K562 (cell line): ENCODE measurements around the gene CHCHD6. TPM values are rescaled to one million over a fixed set of nuclear protein-coding genes. Genes with fewer than 3 reads are reported as not detected.
A peak's percentile ranks its signal among the peaks of the same experiment; 100 is the strongest.

ENCODE experiments used
- CBX1 ChIP-seq: sonication (generic); IDR thresholded peaks from 2 replicates; pipeline ENCODE4 v1.6.1; 2016; ENCODE audit warnings: antibody characterized with exemption, low read depth, mild to moderate bottlenecking
- DACH1 ChIP-seq: fragments of 450-650 bp; IDR thresholded peaks from 2 replicates; pipeline ENCODE4 v1.6.1; 2018; ENCODE audit not compliant: partially characterized antibody
- VEZF1 ChIP-seq: fragments of 200-800 bp; sonication (Bioruptor generic); IDR thresholded peaks from 2 replicates; pipeline ENCODE4 v1.6.1; 2017; ENCODE audit warnings: missing genetic modification characterization, missing compliant biosample characterization
- ZNF740 ChIP-seq, 3 experiments: fragments of 200-800 bp in 1 of 3; sonication (Bioruptor generic) in 1 of 3; sonication (generic) in 1 of 3; formaldehyde crosslinking in 1 of 3; IDR thresholded peaks; 2 replicates each; pipeline versions ENCODE4 v1.6.1 to v1.8.0; 2016 to 2022; ENCODE audit warnings: mild to moderate bottlenecking in 2 of 3, missing compliant biosample characterization in 2 of 3, missing genetic modification characterization in 2 of 3, missing genetic modification reagents in 1 of 3
- polyA plus RNA-seq, 8 experiments: library from polyadenylated mRNA; depleted of rRNA in 4 of 8; stranded (reverse) in 5 of 8; unstranded in 3 of 8; fragments of >200 nt; fragmentation: Nextera tagmentation in 2 of 8; fragmentation: Illumina TruSeq in 1 of 8; extraction: Ambion mirVana in 2 of 8; extraction: Trizol in 1 of 8; gene quantifications; 2 replicates each; pipeline versions ENCODE4 v1.2.1 to v1.2.3, GENCODE V29; 2011 to 2014; ENCODE audit warnings: inconsistent platforms in 1 of 8, missing spikeins in 1 of 8
- total RNA-seq, 7 experiments: library from RNA; depleted of rRNA in 6 of 7; stranded (reverse); fragments of >200 nt in 6 of 7; fragmentation: Illumina TruSeq in 2 of 7; extraction: Trizol in 2 of 7; gene quantifications; 2 replicates each; pipeline versions ENCODE4 v1.2.1 to v1.2.3, GENCODE V29; 2011 to 2021; ENCODE audit warnings: low replicate concordance in 1 of 7
- TF ChIP-seq, protein P1 (sequence below), 3 experiments: IDR thresholded peaks in 2 of 3; conservative IDR thresholded peaks in 1 of 3; 2 replicates each; pipeline ENCODE4 v1.5.1; 2011 to 2012; ENCODE audit warnings: low read length in 3 of 3, mild to moderate bottlenecking in 3 of 3, control low read depth in 2 of 3, improper control_type of control experiment in 1 of 3, inconsistent platforms in 1 of 3, low read depth in 1 of 3, mixed read lengths in 1 of 3, moderate library complexity in 1 of 3; ENCODE audit not compliant: insufficient read depth in 2 of 3
- TF ChIP-seq, protein P2 (sequence below): fragments of 250-450 bp; sonication (Bioruptor Pico); IDR thresholded peaks from 2 replicates; pipeline ENCODE4 v1.4.0; 2020; ENCODE audit warnings: mild to moderate bottlenecking, moderate library complexity

Gene CHCHD6
- total and polyA plus RNA-seq, 9 of the 15 experiments (the other 6 are each of a cell fraction or from before 2014, with no cell fraction given): 4.6 to 18.6 (median 10.9) TPM

GRCh38 chr3:127002195-127003174 lies 298.4 kb downstream of the CHCHD6 start (continued):
- TF ChIP-seq, protein P1, sequence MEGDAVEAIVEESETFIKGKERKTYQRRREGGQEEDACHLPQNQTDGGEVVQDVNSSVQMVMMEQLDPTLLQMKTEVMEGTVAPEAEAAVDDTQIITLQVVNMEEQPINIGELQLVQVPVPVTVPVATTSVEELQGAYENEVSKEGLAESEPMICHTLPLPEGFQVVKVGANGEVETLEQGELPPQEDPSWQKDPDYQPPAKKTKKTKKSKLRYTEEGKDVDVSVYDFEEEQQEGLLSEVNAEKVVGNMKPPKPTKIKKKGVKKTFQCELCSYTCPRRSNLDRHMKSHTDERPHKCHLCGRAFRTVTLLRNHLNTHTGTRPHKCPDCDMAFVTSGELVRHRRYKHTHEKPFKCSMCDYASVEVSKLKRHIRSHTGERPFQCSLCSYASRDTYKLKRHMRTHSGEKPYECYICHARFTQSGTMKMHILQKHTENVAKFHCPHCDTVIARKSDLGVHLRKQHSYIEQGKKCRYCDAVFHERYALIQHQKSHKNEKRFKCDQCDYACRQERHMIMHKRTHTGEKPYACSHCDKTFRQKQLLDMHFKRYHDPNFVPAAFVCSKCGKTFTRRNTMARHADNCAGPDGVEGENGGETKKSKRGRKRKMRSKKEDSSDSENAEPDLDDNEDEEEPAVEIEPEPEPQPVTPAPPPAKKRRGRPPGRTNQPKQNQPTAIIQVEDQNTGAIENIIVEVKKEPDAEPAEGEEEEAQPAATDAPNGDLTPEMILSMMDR (IDR thresholded peaks at IDR 0.05 in 2 of 3, conservative IDR thresholded peaks at IDR 0.05 in 1 of 3; ENCODE audit: insufficient read depth in 2 of 3, low read depth in 1 of 3, low read length in 3 of 3): peak in 2 of 3 experiments; percentile 18 to 36; a peak in 3 of 6 replicates
- no peak for TF ChIP-seq DACH1
- TF ChIP-seq VEZF1 (CRISPR knock-in tag): 0 out of 2 replicates have a peak, but pooled peaks have one; percentile 23
- no peak for TF ChIP-seq CBX1
- TF ChIP-seq ZNF740 (CRISPR knock-in tag; IDR thresholded peaks at IDR 0.05): peak; percentile 64; the same call in 1 of the 2 replicates
- TF ChIP-seq ZNF740 (tag; IDR thresholded peaks at IDR 0.05): no peak
- TF ChIP-seq, protein P2, sequence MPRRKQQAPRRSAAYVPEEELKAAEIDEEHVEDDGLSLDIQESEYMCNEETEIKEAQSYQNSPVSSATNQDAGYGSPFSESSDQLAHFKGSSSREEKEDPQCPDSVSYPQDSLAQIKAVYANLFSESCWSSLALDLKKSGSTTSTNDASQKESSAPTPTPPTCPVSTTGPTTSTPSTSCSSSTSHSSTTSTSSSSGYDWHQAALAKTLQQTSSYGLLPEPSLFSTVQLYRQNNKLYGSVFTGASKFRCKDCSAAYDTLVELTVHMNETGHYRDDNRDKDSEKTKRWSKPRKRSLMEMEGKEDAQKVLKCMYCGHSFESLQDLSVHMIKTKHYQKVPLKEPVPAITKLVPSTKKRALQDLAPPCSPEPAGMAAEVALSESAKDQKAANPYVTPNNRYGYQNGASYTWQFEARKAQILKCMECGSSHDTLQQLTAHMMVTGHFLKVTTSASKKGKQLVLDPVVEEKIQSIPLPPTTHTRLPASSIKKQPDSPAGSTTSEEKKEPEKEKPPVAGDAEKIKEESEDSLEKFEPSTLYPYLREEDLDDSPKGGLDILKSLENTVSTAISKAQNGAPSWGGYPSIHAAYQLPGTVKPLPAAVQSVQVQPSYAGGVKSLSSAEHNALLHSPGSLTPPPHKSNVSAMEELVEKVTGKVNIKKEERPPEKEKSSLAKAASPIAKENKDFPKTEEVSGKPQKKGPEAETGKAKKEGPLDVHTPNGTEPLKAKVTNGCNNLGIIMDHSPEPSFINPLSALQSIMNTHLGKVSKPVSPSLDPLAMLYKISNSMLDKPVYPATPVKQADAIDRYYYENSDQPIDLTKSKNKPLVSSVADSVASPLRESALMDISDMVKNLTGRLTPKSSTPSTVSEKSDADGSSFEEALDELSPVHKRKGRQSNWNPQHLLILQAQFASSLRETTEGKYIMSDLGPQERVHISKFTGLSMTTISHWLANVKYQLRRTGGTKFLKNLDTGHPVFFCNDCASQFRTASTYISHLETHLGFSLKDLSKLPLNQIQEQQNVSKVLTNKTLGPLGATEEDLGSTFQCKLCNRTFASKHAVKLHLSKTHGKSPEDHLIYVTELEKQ (CRISPR knock-in tag): no peak
